Aorta (tissue), 5 donors: ENCODE results near the gene COMTD1. TPM values are rescaled to one million over a fixed set of nuclear protein-coding genes. Genes with fewer than 3 reads are reported as not detected.

Source experiments
- ATAC-seq: fragments of 200-7000 bp; cut with Tn5 transposase; one replicate; pipeline ENCODE4 v1.9.1; 2022; ENCODE audit warnings: moderate library complexity; ENCODE audit not compliant: low FRiP score
- DNase-seq, 2 donors: peaks; one replicate each; pipeline ENCODE4 v3.0.0-alpha.2; 2020
- H3K27ac ChIP-seq, 2 donors: one replicate each; pipeline ENCODE4 v1.5.1; 2013; ENCODE audit warnings: low read length in 2 of 2, mild to moderate bottlenecking in 2 of 2, moderate library complexity in 2 of 2, control low read depth in 1 of 2, inconsistent platforms in 1 of 2, low read depth in 1 of 2
- H3K27me3 ChIP-seq, 2 donors: one replicate each; pipeline ENCODE4 v1.6.1; 2013; ENCODE audit warnings: control low read depth in 1 of 2, low read length in 1 of 2, mild to moderate bottlenecking in 1 of 2, moderate library complexity in 1 of 2; ENCODE audit not compliant: insufficient read depth in 2 of 2, control insufficient read depth in 1 of 2
- H3K36me3 ChIP-seq, 2 donors: one replicate each; pipeline ENCODE4 v1.6.1; 2013; ENCODE audit warnings: control low read depth in 1 of 2, low read length in 1 of 2, mild to moderate bottlenecking in 1 of 2; ENCODE audit not compliant: insufficient read depth in 2 of 2, control insufficient read depth in 1 of 2
- H3K4me1 ChIP-seq, 2 donors: one replicate each; pipeline ENCODE4 v1.6.1; 2013; ENCODE audit warnings: low read length in 2 of 2, control low read depth in 1 of 2, mild to moderate bottlenecking in 1 of 2, moderate library complexity in 1 of 2; ENCODE audit not compliant: insufficient read depth in 2 of 2, control insufficient read depth in 1 of 2
- H3K4me3 ChIP-seq, 2 donors: one replicate each; pipeline ENCODE4 v1.5.1; 2013; ENCODE audit warnings: low read length in 2 of 2, control low read depth in 1 of 2, mild to moderate bottlenecking in 1 of 2
- H3K9me3 ChIP-seq: one replicate; pipeline ENCODE4 v1.6.1; 2013; ENCODE audit warnings: mild to moderate bottlenecking, low read length; ENCODE audit not compliant: control insufficient read depth
- WGBS, 2 donors: extraction: QIAGEN DNeasy Blood & Tissue Kit; methylation state at CpG; one replicate each; pipeline ENCODE4 v1.1.7; 2013; 5-methylcytosine and 5-hydroxymethylcytosine counted together
- intact Hi-C, 2 donors: fragments of 100-400 bp; cut with DNase I; formaldehyde crosslinking; loops; one replicate each; pipeline versions ENCODE4 v1.14.2 to v1.15.0; 2022
- polyA plus RNA-seq, 2 donors: library from polyadenylated mRNA; stranded (reverse); fragments of 200-250 nt; gene quantifications; one replicate each; pipeline ENCODE4 v1.2.3, GENCODE V29; 2013
- total RNA-seq, 2 donors: library from RNA; stranded (reverse); fragmentation: NEBNext Ultra II Directional; extraction: Animal tissue kit (Norgen Biotek cat#: 25700); gene quantifications; one replicate each; pipeline ENCODE4 v1.2.1, GENCODE V29; 2021
- donor health status: healthy with polysubstance abuse.
- donor health status: Bipolar disorder and iron deficiency.
- donor health status: DM: no; HTN: no; CAD: no.
- donor health status: DM: no; HTN: no; CAD: no.
- donor health status: DM: yes; HTN: yes; CAD: no.

Gene COMTD1
- total and polyA plus RNA-seq, 4 donors = 12.9 to 60.8 (median 22.7) TPM

DNA sequence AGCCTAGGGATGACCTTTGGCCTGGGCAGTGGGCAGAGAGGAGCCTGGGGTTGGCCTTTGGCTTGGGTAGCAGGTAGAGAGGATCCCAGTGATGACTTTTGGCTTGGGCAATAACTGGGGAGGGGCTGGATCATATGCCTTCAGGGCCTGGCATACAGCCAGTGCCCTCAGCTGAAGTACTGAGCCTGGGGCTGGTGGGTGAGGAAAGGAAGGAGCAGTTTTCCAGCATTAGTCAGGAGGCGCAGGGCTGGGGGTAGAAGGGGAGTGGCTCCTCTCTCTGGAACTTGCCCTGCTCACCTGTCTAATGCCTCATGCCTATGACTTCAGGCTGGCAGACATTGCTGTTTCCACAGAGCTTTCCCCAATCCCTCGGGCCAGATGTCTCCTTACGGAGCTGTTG lies 15.2 kb upstream of the COMTD1 start:
- no peak overlapping the region for H3K27ac ChIP-seq
- H3K4me1 ChIP-seq = no peaks in the 10 kb centered on the region
- WGBS, 2 donors = 95 to 96% methylated on average over 3 of the region's 3 CpGs
- peak in 1 of 2 donors; percentile 27 for DNase-seq
- no peaks in the 10 kb centered on the region for H3K27me3 ChIP-seq
- H3K9me3 ChIP-seq = peaks cover 3% of the 10 kb centered on the region
- H3K36me3 ChIP-seq = no peaks in the 10 kb centered on the region
- intact Hi-C loops = no loop called here
- H3K4me3 ChIP-seq = no peak overlapping the region
- ATAC-seq = no peak

DNA sequence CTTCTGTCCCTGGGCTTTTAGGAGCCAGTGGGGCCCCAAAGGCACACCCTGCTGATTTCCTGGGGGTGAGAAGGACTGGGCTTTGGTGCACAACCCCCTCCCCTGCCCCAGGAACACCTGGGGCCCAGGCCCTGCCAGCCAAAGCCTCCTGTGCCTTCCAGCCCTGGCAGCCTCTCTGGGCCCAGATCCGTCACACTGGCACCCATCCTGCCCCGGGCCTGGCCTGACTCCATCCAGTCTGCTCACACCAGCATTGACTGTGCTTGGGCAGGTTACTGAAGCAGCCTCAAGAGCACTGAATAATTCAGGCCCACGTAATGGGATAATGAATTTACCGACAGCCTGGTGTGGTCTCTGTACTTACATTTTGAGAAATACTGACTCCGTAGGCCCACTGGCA lies 12.0 kb upstream of the COMTD1 start:
- Histone ChIP-seq H3K27me3 (no peaks in the 10 kb centered on the region), H3K36me3 (no peaks in the 10 kb centered on the region), H3K4me3 (no peak overlapping the region), H3K27ac (no peak overlapping the region), H3K9me3 (no peaks in the 10 kb centered on the region), H3K4me1 (no peaks in the 10 kb centered on the region)
- 30 to 31% methylated on average over 5 of the region's 5 CpGs for WGBS, 2 donors
- intact Hi-C loops = no loop called here
- DNase-seq (no peak), ATAC-seq (no peak)

DNA sequence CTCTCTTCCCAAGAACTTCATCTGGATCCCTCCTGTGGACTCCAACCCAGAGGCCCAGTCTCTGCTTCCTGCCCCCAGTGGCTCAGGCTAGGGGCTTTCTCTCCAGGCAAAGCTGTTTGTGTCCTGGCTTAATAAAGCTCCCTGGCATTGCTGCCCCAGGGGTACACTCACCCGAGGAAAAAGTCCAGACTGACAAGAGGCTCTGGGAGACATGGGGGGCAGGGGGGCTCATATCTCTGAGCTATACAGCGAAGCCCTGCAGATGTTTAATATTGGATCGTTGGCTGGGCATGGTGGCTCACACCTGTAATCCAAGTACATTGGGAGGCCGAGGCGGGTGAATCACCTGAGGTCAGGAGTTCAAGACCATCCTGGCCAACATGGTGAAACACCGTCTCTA lies 10.7 kb upstream of the COMTD1 start:
- no peak overlapping the region for H3K4me3 ChIP-seq
- H3K27me3 ChIP-seq = no peaks in the 10 kb centered on the region
- H3K36me3 ChIP-seq = no peaks in the 10 kb centered on the region
- WGBS, 2 donors = 84 to 90% methylated on average over 6 of the region's 6 CpGs
- ATAC-seq (no peak), DNase-seq (no peak)
- H3K4me1 ChIP-seq = no peaks in the 10 kb centered on the region
- no peaks in the 10 kb centered on the region for H3K9me3 ChIP-seq
- intact Hi-C loops = no loop called here
- no peak overlapping the region for H3K27ac ChIP-seq

DNA sequence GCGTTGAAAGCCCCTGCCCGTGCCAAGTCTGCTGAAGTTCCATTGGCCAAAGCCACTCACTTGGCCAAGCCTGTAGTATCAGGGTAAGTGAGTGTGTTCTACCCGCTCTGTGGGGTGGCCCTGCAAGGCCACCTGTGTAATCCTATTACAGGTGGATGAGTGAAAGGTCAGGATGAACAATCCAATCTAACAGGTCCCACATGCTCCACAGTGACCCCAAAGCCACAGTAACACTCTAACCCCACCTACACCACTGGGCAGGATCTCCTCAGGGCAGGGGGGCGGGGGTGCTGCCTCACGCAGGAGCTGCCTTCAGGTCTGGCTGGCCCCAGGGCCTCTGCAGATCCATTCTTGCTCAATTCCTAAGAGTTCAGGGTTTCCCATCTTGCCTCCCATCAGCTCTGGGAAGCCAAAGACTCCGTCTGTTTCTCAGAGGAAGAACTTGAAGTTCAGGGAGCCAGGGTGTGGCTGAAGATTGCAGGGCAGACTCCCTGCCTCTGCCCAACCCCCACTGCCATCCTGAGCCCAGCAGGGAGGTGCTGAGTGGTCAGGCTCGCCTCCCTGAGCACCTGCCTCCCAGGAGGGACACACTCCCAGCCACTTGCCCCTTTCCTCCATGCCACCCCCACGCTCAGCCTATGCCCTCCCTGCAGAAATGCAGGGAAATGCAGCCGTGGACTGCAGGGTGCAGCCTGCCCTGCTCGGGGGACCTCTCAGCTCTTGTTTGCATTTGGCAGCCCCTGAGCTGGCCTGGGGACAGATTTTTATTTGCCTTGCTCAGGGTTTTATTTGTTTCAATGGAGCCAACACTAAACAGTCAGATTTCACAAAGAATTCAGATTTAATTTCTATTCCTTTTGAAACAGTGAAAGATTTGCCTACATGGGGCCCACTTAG lies 9.8 kb upstream of the COMTD1 start:
- no peaks in the 10 kb centered on the region for H3K9me3 ChIP-seq
- intact Hi-C loops = no loop called here

DNA sequence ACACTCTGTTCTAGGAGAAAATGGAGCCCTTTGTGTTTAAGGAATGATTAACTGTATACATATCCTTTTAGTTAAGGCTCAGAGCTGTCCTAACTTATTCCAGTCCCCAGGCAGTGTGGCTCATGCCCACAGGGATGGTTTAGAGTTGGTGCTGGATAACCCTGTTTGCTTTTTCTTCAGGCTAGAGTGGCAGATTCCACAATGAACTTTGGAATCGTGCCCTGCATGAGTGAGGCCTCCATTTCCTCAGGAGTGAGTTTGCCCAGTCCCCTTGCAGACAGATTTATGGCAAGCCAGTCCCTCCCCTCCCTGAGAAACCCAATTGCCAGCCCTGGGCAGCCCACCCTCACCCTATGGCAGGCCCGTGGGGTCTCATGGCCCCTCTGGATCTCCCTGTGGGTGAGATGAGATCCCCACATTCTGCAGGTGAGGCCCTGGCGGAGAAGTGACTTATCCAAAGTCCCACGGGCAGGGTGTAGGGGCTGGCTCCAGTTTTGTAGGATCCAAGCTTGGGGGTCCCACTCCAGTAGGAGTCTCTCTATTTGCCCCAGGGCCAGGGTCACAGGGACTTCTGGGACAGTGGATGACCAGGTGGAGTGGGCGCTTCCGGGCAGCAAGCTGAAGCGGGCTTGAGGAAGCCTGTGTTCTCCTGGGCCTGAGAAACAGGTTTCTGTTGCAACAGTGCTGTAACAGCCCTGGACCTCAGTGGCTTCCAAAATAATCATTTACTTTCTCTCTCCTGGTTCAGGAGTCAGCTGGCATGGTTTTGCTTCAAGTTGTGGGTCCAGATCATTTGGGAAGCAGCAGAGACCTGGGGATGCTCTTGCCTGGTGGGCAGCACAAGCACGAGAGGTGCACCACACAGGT lies 9.0 kb upstream of the COMTD1 start:
- WGBS, 2 donors = 76 to 79% methylated on average over 8 of the region's 8 CpGs
- Histone ChIP-seq H3K36me3 (no peaks in the 10 kb centered on the region), H3K27ac (no peak overlapping the region), H3K9me3 (no peaks in the 10 kb centered on the region), H3K27me3 (no peaks in the 10 kb centered on the region), H3K4me3 (no peak overlapping the region), H3K4me1 (no peaks in the 10 kb centered on the region)
- no peak for ATAC-seq
- DNase-seq = no peak
- intact Hi-C loops = no loop called here

More for the DNA sequence above, 9.8 kb upstream of the COMTD1 start:
- Histone ChIP-seq H3K4me1 (no peaks in the 10 kb centered on the region), H3K27me3 (no peaks in the 10 kb centered on the region), H3K36me3 (no peaks in the 10 kb centered on the region), H3K4me3 (no peak overlapping the region), H3K27ac (no peak overlapping the region)
- WGBS, 2 donors = 87 to 93% methylated on average over 10 of the region's 10 CpGs
- ATAC-seq (no peak), DNase-seq (no peak)

DNA sequence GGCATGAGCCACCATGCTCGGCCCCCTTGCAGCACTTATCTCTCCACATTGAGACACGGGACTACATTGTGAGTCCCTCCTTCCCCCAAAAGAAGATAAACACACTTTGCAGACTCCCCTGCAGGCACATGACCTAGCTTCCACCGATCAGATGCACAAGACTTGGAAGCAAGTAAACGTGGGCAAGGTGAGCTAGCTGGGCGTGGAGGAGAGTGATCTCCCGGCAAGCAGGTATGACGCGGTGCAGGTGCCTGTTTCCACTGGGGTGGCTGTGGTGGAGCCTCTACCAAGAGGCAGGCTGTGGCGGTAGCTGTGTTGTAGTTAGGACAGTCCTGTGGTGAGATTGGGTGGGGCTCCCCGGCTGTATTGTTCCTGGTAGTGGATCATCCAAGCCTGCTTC lies 7.7 kb upstream of the COMTD1 start:
- intact Hi-C loops = no loop called here
- Histone ChIP-seq H3K4me1 (no peaks in the 10 kb centered on the region), H3K27ac (no peak overlapping the region), H3K27me3 (no peaks in the 10 kb centered on the region), H3K4me3 (no peak overlapping the region), H3K9me3 (no peaks in the 10 kb centered on the region), H3K36me3 (no peaks in the 10 kb centered on the region)
- WGBS, 2 donors = 94 to 97% methylated on average over 10 of the region's 10 CpGs
- ATAC-seq = no peak
- no peak for DNase-seq

DNA sequence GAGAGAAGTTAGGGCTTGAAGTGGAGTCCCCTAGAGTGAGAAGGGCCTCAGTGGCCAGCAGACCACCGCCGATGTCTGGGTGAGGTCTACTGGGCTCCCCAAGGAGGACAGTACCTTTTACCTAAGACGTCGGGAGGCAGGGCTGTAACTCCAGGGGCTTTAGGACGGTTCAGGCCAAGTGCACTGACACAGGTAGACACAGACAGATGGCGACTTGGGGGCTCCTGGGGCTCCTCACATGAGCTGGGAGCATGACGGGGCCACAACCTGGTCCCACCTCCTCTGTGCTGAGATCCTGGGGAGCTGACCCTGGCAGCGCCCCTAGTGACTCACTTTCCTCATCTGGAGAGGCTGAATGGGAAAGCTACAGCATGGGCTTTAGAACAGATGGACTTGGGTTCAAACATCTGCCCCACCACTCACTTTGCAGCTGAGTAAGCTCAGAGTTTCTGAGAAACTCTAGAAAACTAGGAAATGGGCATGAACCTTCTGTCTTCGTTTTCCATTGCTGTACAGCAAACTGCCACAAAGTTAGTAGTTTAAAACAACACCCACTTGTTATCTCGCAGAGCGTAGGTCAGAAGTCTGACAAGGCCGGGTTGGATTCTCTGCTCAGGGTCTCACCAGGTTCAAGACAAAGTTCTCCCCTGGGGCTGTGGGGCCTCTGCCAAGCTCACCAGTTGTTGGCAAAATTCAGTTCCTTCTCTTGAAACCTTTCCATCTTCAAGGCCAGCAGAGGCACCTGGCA lies 4.7 kb upstream of the COMTD1 start:
- 85 to 87% methylated on average over 12 of the region's 12 CpGs for WGBS, 2 donors
- H3K36me3 ChIP-seq = no peaks in the 10 kb centered on the region
- no peak for DNase-seq

DNA sequence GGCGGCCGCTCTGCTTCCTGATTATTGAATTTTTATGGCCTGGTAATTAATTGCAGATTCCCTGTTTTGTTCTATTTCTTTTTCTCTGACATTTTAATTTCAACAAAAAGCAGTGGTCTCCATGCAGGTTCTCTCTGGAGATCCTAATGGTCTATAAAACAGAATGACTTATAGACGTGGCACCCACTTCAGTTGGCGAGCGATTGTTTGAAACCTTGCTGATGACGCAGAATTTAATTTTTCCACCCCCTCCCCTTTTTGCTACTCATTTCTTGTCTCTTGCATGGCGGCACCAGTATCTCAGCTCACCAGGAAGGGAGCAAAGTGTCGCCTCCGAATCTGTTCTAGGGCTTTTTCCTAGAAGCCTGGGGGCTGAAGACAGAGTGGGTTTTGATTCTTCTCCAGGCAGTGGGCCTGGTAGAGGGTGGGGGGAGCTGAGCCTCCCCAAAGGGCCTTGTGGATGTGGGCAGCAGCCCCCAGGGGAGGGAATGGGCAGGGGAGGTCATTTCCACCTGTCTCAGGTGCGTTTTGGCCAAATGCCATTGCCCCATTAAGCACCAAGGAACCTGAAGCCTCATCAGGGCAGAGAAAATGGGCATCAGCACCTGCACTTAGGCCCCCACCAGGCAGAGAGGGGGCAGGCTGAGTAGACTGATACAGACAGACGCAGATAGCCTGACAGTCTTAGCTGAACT lies 3.5 kb upstream of the COMTD1 start:
- DNase-seq = no peak
- intact Hi-C loops = loop anchor here (5.0 kb wide), 2 partner anchors 992 to 997 kb away; no protein-coding TSS in a partner anchor
- H3K4me1 ChIP-seq = no peaks in the 10 kb centered on the region

More for the DNA sequence above, 4.7 kb upstream of the COMTD1 start:
- intact Hi-C loops = no loop called here
- Histone ChIP-seq H3K9me3 (no peaks in the 10 kb centered on the region), H3K4me1 (no peaks in the 10 kb centered on the region), H3K4me3 (no peak overlapping the region), H3K27me3 (no peaks in the 10 kb centered on the region), H3K27ac (no peak overlapping the region)
- no peak for ATAC-seq

More for the DNA sequence above, 3.5 kb upstream of the COMTD1 start:
- no peaks in the 10 kb centered on the region for H3K36me3 ChIP-seq
- H3K4me3 ChIP-seq = no peak overlapping the region
- no peaks in the 10 kb centered on the region for H3K9me3 ChIP-seq
- 90 to 92% methylated on average over 11 of the region's 11 CpGs for WGBS, 2 donors
- ATAC-seq = no peak
- H3K27ac ChIP-seq = no peak overlapping the region
- H3K27me3 ChIP-seq = no peaks in the 10 kb centered on the region
